GM10847 (cell line): Measurements from ENCODE around the gene SLC38A1.

Experiments used
- POLR2A ChIP-seq: IDR thresholded peaks from 2 replicates; pipeline ENCODE4 v1.6.1; 2011; ENCODE audit not compliant: insufficient read length; ENCODE audit errors: extremely low read depth

SLC38A1 gene

DNA sequence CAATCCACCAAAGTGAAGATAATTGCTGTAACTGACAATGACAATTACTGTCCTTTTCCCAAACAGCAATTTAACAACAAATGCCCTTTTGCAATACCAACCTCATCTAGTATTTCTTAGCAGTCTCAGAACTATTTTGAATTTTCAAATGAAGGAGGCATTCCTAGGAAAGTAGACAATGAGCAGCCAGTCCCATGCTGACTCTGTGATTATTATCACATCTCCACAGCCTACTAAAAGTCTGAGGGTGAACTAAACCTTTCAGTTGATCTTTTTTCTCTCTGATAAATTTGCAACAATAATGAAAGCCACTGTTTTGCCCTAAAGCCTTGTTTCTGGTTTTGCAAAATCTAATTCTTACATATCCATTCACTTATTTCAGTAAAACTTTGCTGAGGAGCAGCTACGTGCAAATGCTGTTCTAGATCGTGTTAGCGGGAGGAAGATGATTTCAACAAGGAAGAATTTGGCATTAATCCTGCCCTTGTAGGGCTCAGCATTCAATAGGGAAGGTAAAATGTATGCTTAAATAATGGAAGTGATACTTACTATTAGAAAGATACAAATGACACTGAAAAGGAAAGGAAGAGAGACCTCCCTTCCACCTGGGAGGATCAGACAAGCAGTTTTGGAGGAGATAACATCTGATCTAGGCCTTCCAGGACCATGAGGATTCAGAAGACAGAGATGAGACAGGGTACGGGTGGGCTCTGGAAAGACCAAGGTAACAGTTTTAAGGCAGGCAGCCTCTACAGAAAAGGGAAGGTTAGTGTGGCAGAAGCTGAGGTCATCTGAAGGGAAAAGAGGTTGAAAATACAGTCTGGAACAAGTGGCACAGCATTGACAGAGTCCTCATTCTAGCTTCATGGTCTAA lies 47.4 kb downstream of the SLC38A1 start:
- TF ChIP-seq POLR2A: no peak

DNA sequence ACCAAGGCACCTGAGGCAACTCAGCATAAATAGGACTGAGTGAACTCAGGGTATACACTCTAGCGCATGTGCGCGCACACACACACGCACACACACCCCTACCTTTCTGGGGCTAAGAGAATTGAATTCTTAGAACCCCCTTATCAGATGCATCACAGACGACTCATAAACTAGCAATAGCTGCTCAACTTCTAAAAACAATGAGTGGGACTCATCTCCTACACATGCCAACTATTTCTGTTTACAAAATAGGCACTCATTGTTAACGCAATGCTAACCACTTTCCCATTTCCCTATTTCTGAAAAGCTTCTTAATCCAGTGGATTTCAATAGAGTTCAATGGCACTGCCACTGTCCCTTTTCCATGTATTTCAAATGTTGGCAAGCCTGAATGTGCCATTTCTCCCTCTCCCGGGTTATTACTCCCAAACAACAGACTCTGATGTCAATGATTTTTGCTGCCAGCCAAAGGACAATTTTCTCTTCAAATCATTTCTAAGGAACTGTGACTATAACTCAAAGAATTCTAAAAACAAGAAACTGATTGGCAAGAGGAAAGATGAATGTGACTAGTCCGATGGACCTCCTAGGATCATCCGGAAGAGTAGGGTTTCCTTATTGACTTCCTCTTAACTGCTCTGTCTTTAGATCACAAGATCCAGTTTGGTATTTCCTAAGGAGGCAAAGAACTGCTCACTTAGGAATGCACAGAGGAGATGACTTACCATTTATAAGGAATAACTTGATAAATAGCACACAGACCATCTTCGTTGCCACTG lies 48.8 kb downstream of the SLC38A1 start:
- no peak for TF ChIP-seq POLR2A

- no peak for TF ChIP-seq POLR2A
These were observed 49.5 kb downstream of the SLC38A1 start for GRCh38 chr12:46219132-46219876.

- no peak for TF ChIP-seq POLR2A
These were observed 50.3 kb downstream of the SLC38A1 start for GRCh38 chr12:46218322-46219095.

- TF ChIP-seq POLR2A: no peak
These were observed 51.1 kb downstream of the SLC38A1 start for GRCh38 chr12:46217541-46218321.

GRCh38 chr12:46214668-46215436 lies 54.0 kb downstream of the SLC38A1 start:
- TF ChIP-seq POLR2A: no peak

DNA sequence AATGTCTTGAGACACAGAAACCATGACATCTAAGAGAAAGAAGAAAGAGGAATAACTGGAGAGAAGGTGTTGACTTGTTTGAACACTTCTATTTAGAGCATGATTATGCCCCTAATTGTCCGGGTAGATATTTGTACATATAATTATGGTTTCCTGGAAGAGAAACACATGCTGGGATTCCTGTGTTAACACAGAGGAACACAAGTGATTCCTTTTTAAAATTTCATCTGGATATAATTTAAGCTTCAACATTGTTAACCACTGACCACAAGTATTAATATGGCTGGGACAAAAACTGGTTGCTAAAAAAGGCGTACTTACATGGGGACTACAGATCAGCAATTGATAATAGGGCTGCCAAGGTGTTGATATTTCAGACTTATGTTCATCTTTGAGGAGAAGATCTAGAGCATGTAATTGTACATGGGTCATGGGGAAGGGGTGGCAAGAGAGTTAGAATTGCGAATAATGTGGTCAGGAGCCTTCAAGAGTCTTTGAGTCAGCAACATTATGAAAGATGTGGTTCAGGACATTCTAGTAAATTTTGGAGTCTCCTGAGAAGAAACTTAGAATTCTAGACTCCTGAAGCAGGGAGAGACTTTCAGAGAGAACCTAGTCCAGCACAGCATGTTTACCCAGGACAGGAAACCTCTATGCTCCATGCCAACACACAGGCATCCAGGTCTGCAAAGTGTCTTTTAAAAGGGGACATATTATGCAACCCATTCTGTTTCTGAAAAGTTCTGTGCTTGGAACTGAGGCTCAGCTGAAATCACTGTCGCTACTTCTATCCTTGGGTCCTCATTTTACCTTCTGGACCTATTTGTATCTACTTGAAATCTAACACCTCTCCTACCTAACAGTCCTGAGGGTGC lies 56.5 kb downstream of the SLC38A1 start:
- no peak for TF ChIP-seq POLR2A

- TF ChIP-seq POLR2A: no peak
These were observed 57.9 kb downstream of the SLC38A1 start for GRCh38 chr12:46210873-46211439.

DNA sequence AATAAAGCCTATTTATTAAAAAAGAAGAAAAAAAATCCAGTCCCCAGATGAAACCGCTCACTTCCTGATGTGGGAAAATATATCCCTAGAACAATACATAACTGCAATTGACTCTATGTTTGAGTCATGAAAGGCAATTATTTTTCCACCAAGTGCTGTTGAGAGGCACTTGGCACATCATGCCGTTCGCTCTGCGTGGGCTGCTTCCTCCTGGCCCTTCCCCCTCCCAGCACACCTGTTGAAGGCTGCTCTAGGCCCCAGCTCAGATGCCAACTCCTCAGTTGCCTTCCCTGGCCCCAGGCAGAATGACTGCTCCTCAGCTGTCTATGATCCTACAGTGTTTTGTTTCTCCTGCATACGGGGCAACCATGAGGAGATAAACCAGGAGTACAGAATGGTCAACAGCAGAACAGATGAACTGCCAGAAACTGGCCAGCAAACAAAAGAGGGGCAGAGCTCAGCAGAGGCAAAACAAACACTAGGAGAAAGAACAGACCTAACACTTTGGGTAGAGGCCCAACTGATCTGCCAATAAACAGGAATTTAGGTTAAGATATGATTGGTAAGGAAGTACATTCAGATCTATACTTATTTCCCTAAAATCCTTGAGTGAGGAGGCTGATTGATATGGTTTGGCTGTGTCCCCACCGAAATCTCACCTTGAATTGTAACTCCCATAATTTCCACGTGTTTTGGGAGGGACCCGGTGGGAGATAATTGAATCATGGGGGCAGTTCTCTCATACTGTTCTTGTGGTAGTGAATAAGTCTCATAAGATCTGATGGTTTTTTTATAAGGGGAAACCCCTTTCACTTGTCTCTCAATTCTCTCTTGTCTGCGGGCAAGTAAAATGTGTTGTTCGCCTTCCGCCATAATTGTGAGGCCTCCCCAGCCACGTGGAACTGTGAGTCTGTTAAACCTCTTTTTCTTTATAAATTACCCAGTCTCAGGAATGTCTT lies 58.6 kb downstream of the SLC38A1 start:
- no peak for TF ChIP-seq POLR2A

GRCh38 chr12:46209170-46209569 lies 59.7 kb downstream of the SLC38A1 start:
- no peak for TF ChIP-seq POLR2A

DNA sequence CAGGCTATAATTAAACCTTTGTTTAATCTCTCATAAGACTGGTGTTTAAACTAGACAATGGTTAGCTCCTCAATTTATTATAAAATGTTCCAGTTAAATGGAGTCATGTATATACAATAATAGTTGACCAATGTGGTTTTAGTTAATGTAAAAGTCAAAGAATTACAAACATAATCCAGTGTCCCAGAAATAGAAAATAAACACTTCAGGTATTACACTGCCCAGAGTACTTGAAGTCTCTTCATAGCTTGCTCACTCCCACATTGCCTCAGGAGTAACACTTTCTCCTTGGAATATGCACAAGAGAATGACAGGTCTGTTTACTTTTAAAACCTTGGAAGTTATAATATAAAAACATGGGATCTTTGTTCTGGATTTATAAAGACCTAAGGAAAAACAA lies 60.5 kb downstream of the SLC38A1 start:
- no peak for TF ChIP-seq POLR2A
